RWPE2 (cell line): Measurements from ENCODE around the gene TRUB2.

Experiments
- ATAC-seq: fragments of 200-7000 bp; cut with Tn5 transposase; 3 replicates; pipeline ENCODE4 v1.9.1; 2021; ENCODE audit warnings: low read depth
- DNase-seq: peaks from one replicate; pipeline ENCODE4 v3.0.0-alpha.2; 2020; ENCODE audit warnings: low spot score
- H3K27ac ChIP-seq: fragments of 450-650 bp; 2 replicates; pipeline ENCODE4 v1.5.1; 2017; ENCODE audit warnings: mild to moderate bottlenecking; ENCODE audit not compliant: poor library complexity, severe bottlenecking
- H3K27me3 ChIP-seq: fragments of 250-450 bp; sonication (Bioruptor Pico); 2 replicates; pipeline ENCODE4 v1.5.1; 2021; ENCODE audit warnings: mild to moderate bottlenecking, moderate library complexity; ENCODE audit not compliant: insufficient read depth, poor library complexity, severe bottlenecking
- H3K36me3 ChIP-seq: fragments of 250-450 bp; sonication (Bioruptor Pico); 2 replicates; pipeline ENCODE4 v1.5.1; 2020; ENCODE audit warnings: low read depth, mild to moderate bottlenecking, moderate library complexity
- H3K4me1 ChIP-seq: fragments of 250-450 bp; sonication (Bioruptor Pico); 2 replicates; pipeline ENCODE4 v1.5.1; 2021; ENCODE audit warnings: mild to moderate bottlenecking, moderate library complexity; ENCODE audit not compliant: insufficient read depth, poor library complexity, severe bottlenecking
- H3K4me3 ChIP-seq: fragments of 250-450 bp; sonication (Bioruptor Pico); 2 replicates; pipeline ENCODE4 v1.5.1; 2021; ENCODE audit warnings: mild to moderate bottlenecking, moderate library complexity; ENCODE audit not compliant: severe bottlenecking
- H3K9me3 ChIP-seq: fragments of 250-450 bp; sonication (Bioruptor Pico); 2 replicates; pipeline ENCODE4 v1.5.1; 2021; ENCODE audit warnings: mild to moderate bottlenecking, moderate library complexity; ENCODE audit not compliant: severe bottlenecking
- TF ChIP-seq, protein P1 (sequence below): fragments of 450-650 bp; IDR thresholded peaks from one replicate; pipeline ENCODE4 v1.5.1; 2017; ENCODE audit warnings: mild to moderate bottlenecking, moderate library complexity; ENCODE audit not compliant: poor library complexity, severe bottlenecking

The TRUB2 gene, protein sequence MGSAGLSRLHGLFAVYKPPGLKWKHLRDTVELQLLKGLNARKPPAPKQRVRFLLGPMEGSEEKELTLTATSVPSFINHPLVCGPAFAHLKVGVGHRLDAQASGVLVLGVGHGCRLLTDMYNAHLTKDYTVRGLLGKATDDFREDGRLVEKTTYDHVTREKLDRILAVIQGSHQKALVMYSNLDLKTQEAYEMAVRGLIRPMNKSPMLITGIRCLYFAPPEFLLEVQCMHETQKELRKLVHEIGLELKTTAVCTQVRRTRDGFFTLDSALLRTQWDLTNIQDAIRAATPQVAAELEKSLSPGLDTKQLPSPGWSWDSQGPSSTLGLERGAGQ

DNA sequence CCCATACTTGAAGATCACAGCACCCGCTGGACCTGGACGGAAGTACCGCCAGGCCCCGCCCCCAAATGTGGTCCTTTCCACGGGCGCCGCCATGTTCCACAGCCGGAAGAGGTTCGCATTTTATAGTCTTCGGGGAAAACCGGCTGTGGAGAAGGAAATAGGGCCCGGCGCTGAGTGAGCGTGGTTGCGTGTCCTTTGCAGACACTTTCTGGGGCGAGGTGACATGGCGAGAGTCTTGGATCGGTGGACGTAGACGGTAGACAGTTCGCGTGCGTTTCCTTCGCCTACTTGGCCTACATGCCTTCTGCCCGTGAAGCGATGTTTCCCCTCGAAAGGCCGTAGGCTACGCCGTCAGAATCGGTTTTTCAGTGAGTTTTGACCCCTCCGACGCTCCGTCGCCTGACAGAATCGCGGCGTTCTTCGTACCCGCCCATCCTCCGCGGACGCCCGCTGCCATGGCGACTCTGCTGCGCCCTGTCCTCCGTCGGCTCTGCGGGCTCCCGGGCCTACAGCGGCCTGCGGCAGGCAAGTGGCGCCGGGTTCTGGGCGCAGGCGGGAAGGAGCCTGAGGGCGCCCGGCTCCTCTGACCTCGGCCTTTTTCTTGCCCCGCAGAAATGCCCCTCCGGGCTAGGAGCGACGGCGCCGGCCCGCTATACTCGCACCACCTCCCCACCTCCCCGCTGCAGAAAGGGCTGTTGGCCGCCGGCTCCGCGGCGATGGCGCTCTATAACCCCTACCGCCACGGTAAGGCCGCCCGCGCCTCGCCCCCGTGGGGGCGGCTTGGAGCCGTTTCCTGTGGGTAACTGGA, at the start of gene TRUB2, which contains the start of gene COQ4:
Gene TRUB2 (minus strand): TSS at position 44 of the 808 bp plus-strand sequence. CDS start 39 bp downstream, at position 5.
Gene COQ4 (plus strand): TSS at position 436 of the 808 bp plus-strand sequence. CDS start 20 bp downstream, at position 456.
- peak; percentile 92 for ATAC-seq
- peaks cover 46% of the 10 kb centered on the region for H3K36me3 ChIP-seq
- TF ChIP-seq, protein P1, sequence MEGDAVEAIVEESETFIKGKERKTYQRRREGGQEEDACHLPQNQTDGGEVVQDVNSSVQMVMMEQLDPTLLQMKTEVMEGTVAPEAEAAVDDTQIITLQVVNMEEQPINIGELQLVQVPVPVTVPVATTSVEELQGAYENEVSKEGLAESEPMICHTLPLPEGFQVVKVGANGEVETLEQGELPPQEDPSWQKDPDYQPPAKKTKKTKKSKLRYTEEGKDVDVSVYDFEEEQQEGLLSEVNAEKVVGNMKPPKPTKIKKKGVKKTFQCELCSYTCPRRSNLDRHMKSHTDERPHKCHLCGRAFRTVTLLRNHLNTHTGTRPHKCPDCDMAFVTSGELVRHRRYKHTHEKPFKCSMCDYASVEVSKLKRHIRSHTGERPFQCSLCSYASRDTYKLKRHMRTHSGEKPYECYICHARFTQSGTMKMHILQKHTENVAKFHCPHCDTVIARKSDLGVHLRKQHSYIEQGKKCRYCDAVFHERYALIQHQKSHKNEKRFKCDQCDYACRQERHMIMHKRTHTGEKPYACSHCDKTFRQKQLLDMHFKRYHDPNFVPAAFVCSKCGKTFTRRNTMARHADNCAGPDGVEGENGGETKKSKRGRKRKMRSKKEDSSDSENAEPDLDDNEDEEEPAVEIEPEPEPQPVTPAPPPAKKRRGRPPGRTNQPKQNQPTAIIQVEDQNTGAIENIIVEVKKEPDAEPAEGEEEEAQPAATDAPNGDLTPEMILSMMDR, result no peak

DNA sequence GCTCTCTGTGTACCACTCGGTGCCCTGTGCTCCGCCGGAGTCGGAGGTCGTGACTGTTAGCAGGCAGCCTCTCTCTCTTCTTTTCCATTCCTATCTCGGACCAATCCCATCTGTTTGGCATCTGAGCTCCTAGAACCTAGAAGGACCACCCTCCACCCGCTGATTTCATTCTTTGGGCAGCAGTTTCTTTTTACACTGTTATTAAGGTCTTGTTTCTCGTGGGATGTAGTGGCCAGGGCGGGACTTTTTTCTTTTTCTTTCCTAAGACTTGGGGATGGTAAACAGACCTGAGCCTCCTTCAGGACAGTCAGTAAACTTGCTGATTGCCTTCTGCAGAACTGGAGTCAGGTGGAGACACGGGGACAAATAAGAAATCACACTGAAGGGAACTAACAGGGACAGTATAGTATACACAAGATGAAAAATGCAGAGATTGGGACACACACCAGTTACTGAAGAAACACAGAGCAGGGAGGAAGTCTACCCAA, 49.4 kb upstream of the TRUB2 start:
- peaks cover 3% of the 10 kb centered on the region for H3K4me1 ChIP-seq
- H3K9me3 ChIP-seq, result no peaks in the 10 kb centered on the region
- TF ChIP-seq, protein P1, result no peak
- H3K27ac ChIP-seq, result peak overlapping the region; percentile 62
- H3K36me3 ChIP-seq, result peaks cover 15% of the 10 kb centered on the region; the same call in 1 of the 2 replicates
- ATAC-seq (no peak; the same call in 2 of the 3 replicates), DNase-seq (no peak)
- H3K27me3 ChIP-seq, result no peaks in the 10 kb centered on the region
- peak overlapping the region; percentile 58 for H3K4me3 ChIP-seq

More for the DNA sequence above, at the start of gene TRUB2, which contains the start of gene COQ4:
- H3K27me3 ChIP-seq, result no peaks in the 10 kb centered on the region
- no peaks in the 10 kb centered on the region for H3K4me1 ChIP-seq
- peak within 1 kb of the TSS; percentile 67 for H3K27ac ChIP-seq
- H3K4me3 ChIP-seq, result peak within 1 kb of the TSS; percentile 96
- H3K9me3 ChIP-seq, result no peaks in the 10 kb centered on the region
- DNase-seq, result peak; percentile 94

DNA sequence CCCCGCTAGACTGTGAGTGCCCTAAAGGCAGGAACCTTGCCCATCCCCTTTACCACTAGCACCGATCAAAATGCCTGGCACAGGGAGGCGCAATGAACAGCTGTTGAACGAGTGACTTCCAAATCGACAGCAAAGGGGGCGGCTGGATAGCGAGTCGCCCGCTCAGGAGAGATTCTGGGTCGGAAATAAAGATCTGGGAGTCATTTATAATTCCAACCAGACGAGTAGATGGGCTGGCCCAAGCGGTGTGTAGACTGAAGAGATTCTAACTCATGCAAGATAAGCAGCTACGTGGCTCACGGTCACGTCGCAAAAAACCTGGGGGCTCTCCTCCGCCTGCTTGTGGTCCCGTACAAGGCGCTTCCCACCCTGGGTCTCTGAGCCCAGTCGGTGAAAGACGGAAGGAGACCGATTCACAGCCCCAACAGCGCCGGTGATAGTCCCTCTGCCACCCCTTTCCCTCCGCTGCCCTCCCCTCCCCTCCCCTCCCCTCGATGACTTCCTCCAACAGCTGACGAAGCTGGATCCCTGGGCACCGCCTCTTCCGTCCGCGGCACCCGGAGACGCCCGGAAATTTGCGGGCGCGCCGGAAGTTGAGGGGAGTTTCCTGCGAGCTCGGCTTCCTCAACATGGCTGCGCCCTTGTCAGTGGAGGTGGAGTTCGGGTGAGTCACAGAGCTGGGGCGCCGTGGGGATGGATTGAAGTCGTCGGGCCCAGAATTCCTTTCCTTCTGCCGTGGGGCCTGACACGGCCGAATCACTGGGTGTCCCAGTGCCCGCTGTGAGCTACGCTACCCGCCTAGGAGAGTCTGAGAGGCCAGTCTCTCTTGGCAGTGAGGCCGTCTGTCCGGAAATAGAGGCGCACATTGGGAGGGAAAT, 48.7 kb upstream of the TRUB2 start, which contains the start of gene URM1:
Gene URM1 (plus strand): TSS at position 623 of the 878 bp plus-strand sequence. CDS start 7 bp downstream, at position 630.
- H3K4me1 ChIP-seq, result peaks cover 3% of the 10 kb centered on the region
- H3K9me3 ChIP-seq, result no peaks in the 10 kb centered on the region
- no peaks in the 10 kb centered on the region for H3K27me3 ChIP-seq
- peaks cover 8% of the 10 kb centered on the region; the same call in 1 of the 2 replicates for H3K36me3 ChIP-seq
- peak; percentile 95 for DNase-seq
- peak; percentile 93 for ATAC-seq
- TF ChIP-seq, protein P1, result peak; percentile 17
- peak within 1 kb of the TSS; percentile 62 for H3K27ac ChIP-seq
- peak within 1 kb of the TSS; percentile 58 for H3K4me3 ChIP-seq

DNA sequence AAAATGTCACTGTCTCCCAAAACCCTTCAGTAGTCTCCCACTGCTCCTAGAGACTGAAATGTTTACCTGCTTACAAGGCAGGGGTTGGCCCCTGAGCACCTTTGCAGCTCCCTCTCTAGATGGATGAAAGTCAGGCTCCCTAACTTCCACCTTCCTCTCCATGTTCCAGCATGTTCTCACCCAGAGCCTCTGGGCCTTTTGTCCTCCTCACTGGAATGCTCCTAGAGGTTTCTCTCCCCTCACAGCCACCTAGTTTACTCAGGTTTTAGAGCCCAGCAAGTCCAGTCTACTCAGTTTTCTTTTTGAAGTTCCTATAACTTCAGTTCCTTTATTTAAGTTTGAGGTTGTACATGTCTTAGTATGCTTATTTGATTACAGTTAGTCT, 48.1 kb upstream of the TRUB2 start:
- TF ChIP-seq, protein P1, result no peak
- Histone ChIP-seq H3K27ac (peak overlapping the region; percentile 62), H3K4me1 (peaks cover 3% of the 10 kb centered on the region), H3K27me3 (no peaks in the 10 kb centered on the region), H3K4me3 (peak overlapping the region; percentile 58), H3K9me3 (no peaks in the 10 kb centered on the region), H3K36me3 (peaks cover 8% of the 10 kb centered on the region; the same call in 1 of the 2 replicates)
- ATAC-seq (peak; percentile 13), DNase-seq (no peak)
